ENCODE data around the gene GMPR2. TPM values are rescaled to one million over a fixed set of nuclear protein-coding genes. Genes with fewer than 3 reads are reported as not detected.

GMPR2 gene
- total and polyA plus RNA-seq, 2 of the 13 experiments (the other 11 are each of a cell fraction or from before 2014, with no cell fraction given) = 210 to 273 TPM

DNA sequence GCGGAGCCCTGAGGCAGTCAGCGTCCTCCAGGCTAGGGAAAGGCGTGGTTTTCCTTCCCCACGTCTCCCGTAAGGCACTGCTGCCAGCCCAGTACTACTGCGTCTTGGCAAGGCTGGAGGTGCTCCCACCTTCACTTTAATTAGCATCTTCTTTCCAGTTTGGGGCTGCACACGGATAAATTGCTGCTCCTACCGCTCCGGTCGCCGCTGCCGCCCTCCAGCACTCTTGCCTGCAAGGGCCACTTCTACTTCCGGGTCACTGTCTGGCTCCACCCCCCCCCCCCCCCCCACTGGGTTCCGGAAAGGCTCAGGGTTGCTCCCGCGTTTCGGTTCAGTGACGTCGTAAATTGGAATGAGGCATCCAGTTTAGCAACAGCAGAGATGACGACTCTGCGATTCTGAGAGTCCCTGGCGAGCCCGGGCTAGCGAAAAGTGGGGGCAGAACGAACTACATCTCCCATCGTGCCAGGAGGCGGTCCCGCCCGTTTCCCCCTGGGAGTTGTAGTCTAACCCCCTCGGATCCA is 546 bp upstream of the GMPR2 start, which contains the start of gene NEDD8 (continued):
- TF ChIP-seq ZNF354B (CRISPR knock-in tag; IDR thresholded peaks at IDR 0.05) = 0 out of 2 replicates have a peak, but pooled peaks have one; percentile 1
- 0 out of 2 replicates have a peak, but pooled peaks have one; percentile 32 for TF ChIP-seq ZNF713 (CRISPR knock-in tag; IDR thresholded peaks at IDR 0.05)
- TF ChIP-seq RARA (CRISPR knock-in tag; IDR thresholded peaks at IDR 0.05) = peak; percentile 46; the same call in 1 of the 2 replicates
- no peak; the same call in 1 of the 2 replicates for TF ChIP-seq ZNF180 (CRISPR knock-in tag; IDR thresholded peaks at IDR 0.05; ENCODE audit: borderline replicate concordance, low read depth)
- TF ChIP-seq ZNF660 (CRISPR knock-in tag; IDR thresholded peaks at IDR 0.05; ENCODE audit: borderline replicate concordance, low read depth) = no peak
- TF ChIP-seq, protein P1, sequence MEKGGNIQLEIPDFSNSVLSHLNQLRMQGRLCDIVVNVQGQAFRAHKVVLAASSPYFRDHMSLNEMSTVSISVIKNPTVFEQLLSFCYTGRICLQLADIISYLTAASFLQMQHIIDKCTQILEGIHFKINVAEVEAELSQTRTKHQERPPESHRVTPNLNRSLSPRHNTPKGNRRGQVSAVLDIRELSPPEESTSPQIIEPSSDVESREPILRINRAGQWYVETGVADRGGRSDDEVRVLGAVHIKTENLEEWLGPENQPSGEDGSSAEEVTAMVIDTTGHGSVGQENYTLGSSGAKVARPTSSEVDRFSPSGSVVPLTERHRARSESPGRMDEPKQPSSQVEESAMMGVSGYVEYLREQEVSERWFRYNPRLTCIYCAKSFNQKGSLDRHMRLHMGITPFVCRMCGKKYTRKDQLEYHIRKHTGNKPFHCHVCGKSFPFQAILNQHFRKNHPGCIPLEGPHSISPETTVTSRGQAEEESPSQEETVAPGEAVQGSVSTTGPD (CRISPR knock-in tag; IDR thresholded peaks at IDR 0.05) = peak; percentile 81
- no peak for TF ChIP-seq NCOA1 (CRISPR knock-in tag; IDR thresholded peaks at IDR 0.05)
- TF ChIP-seq, protein P2, sequence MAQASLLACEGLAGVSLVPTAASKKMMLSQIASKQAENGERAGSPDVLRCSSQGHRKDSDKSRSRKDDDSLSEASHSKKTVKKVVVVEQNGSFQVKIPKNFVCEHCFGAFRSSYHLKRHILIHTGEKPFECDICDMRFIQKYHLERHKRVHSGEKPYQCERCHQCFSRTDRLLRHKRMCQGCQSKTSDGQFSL (CRISPR knock-in tag; IDR thresholded peaks at IDR 0.05) = peak; percentile 100
- peak; percentile 88 for TF ChIP-seq NAIF1 (CRISPR knock-in tag; IDR thresholded peaks at IDR 0.05; ENCODE audit: borderline replicate concordance)
- peak; percentile 95 for TF ChIP-seq ZNF776 (CRISPR knock-in tag; IDR thresholded peaks at IDR 0.05)
- peak; percentile 12; the same call in 1 of the 2 replicates for TF ChIP-seq ZNF441 (CRISPR knock-in tag; IDR thresholded peaks at IDR 0.05; ENCODE audit: borderline replicate concordance)
- TF ChIP-seq ZFP90 (CRISPR knock-in tag; IDR thresholded peaks at IDR 0.05; ENCODE audit: borderline replicate concordance) = no peak
- peak; percentile 4; the same call in 1 of the 2 replicates for TF ChIP-seq ZNF766 (CRISPR knock-in tag; IDR thresholded peaks at IDR 0.05; ENCODE audit: borderline replicate concordance)
- TF ChIP-seq ATF7-NPFF (CRISPR knock-in tag; IDR thresholded peaks at IDR 0.05; ENCODE audit: low read depth) = no peak; the same call in 1 of the 2 replicates
- TF ChIP-seq, protein P3, sequence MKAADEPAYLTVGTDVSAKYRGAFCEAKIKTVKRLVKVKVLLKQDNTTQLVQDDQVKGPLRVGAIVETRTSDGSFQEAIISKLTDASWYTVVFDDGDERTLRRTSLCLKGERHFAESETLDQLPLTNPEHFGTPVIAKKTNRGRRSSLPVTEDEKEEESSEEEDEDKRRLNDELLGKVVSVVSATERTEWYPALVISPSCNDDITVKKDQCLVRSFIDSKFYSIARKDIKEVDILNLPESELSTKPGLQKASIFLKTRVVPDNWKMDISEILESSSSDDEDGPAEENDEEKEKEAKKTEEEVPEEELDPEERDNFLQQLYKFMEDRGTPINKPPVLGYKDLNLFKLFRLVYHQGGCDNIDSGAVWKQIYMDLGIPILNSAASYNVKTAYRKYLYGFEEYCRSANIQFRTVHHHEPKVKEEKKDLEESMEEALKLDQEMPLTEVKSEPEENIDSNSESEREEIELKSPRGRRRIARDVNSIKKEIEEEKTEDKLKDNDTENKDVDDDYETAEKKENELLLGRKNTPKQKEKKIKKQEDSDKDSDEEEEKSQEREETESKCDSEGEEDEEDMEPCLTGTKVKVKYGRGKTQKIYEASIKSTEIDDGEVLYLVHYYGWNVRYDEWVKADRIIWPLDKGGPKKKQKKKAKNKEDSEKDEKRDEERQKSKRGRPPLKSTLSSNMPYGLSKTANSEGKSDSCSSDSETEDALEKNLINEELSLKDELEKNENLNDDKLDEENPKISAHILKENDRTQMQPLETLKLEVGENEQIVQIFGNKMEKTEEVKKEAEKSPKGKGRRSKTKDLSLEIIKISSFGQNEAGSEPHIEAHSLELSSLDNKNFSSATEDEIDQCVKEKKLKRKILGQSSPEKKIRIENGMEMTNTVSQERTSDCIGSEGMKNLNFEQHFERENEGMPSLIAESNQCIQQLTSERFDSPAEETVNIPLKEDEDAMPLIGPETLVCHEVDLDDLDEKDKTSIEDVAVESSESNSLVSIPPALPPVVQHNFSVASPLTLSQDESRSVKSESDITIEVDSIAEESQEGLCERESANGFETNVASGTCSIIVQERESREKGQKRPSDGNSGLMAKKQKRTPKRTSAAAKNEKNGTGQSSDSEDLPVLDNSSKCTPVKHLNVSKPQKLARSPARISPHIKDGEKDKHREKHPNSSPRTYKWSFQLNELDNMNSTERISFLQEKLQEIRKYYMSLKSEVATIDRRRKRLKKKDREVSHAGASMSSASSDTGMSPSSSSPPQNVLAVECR (CRISPR knock-in tag; IDR thresholded peaks at IDR 0.05; ENCODE audit: borderline replicate concordance) = peak; percentile 88
- TF ChIP-seq ZNF124 (CRISPR knock-in tag; IDR thresholded peaks at IDR 0.05) = peak; percentile 99
- peak; percentile 46; the same call in 1 of the 2 replicates for TF ChIP-seq JUN (CRISPR knock-in tag; IDR thresholded peaks at IDR 0.05)
- no peak for TF ChIP-seq RFX5 (IDR thresholded peaks at IDR 0.05; ENCODE audit: low read depth, low read length)
- TF ChIP-seq, protein P4, sequence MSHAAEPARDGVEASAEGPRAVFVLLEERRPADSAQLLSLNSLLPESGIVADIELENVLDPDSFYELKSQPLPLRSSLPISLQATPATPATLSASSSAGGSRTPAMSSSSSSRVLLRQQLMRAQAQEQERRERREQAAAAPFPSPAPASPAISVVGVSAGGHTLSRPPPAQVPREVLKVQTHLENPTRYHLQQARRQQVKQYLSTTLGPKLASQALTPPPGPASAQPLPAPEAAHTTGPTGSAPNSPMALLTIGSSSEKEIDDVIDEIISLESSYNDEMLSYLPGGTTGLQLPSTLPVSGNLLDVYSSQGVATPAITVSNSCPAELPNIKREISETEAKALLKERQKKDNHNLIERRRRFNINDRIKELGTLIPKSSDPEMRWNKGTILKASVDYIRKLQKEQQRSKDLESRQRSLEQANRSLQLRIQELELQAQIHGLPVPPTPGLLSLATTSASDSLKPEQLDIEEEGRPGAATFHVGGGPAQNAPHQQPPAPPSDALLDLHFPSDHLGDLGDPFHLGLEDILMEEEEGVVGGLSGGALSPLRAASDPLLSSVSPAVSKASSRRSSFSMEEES (CRISPR knock-in tag; IDR thresholded peaks at IDR 0.05) = no peak; the same call in 1 of the 2 replicates
- TF ChIP-seq ZNF546 (CRISPR knock-in tag; conservative IDR thresholded peaks at IDR 0.05) = no peak
- peak; percentile 92 for TF ChIP-seq KDM5A (IDR thresholded peaks at IDR 0.05; ENCODE audit: borderline replicate concordance, low read length)
- peak; percentile 95 for TF ChIP-seq RBM39 (IDR thresholded peaks at IDR 0.05; ENCODE audit: low read depth, low read length, poor library complexity, severe bottlenecking)
